Peyer's patch (tissue), 4 donors: Measurements from ENCODE around the gene RAD51C. TPM values are rescaled to one million over a fixed set of nuclear protein-coding genes. Genes with fewer than 3 reads are reported as not detected.
"Not testable (repeated sequence)": the region's sequence is repeated elsewhere in the genome, so short reads cannot be mapped to it uniquely, and the experiment has no call there.

Source experiments
- DNase-seq, 3 donors: peaks; one replicate each; pipeline ENCODE4 v3.0.0-alpha.2; 2017 to 2019
- H3K27ac ChIP-seq, 4 donors: fragments of 200-600 bp; sonication (generic); one replicate each; pipeline ENCODE4 v1.5.1; 2016 to 2019
- H3K27me3 ChIP-seq, 2 donors: fragments of 200-600 bp; sonication (generic); one replicate each; pipeline ENCODE4 v1.5.1; 2019
- H3K36me3 ChIP-seq, 3 donors: fragments of 200-600 bp; sonication (generic); one replicate each; pipeline ENCODE4 v1.5.1; 2016 to 2019
- H3K4me1 ChIP-seq, 4 donors: fragments of 200-600 bp; sonication (generic); one replicate each; pipeline ENCODE4 v1.5.1; 2016 to 2019
- H3K4me3 ChIP-seq, 4 donors: fragments of 200-600 bp; sonication (generic); 1 replicate in 3 of 4; 2 replicates in 1 of 4; pipeline ENCODE4 v1.5.1; 2016 to 2019; ENCODE audit warnings: mild to moderate bottlenecking in 1 of 4
- H3K9me3 ChIP-seq, 4 donors: fragments of 200-600 bp; sonication (generic); one replicate each; pipeline ENCODE4 v1.5.1; 2016 to 2019; ENCODE audit warnings: mild to moderate bottlenecking in 1 of 4
- POLR2A ChIP-seq, 2 donors: fragments of 450-650 bp; IDR thresholded peaks; one replicate each; pipeline ENCODE4 v1.5.1; 2017; ENCODE audit warnings: antibody characterized with exemption in 2 of 2, mild to moderate bottlenecking in 2 of 2, moderate library complexity in 2 of 2
- total RNA-seq, 4 donors: library from RNA; depleted of rRNA; stranded (reverse); fragments of >200 nt; gene quantifications; one replicate each; pipeline ENCODE4 v1.1.0, GENCODE V29; 2016
- TF ChIP-seq, protein P1 (sequence below), 6 experiments: fragments of 450-650 bp in 4 of 6; fragments of 200-600 bp in 2 of 6; sonication (generic) in 1 of 6; IDR thresholded peaks; one replicate each; pipeline ENCODE4 v1.5.1; 2017 to 2019; ENCODE audit warnings: antibody characterized with exemption in 6 of 6, mild to moderate bottlenecking in 3 of 6, moderate library complexity in 1 of 6

Gene RAD51C
- total RNA-seq: 10 to 100 TPM in 1 of 4 donors, 1 to 10 TPM in 3; 4.0 to 41.3 (median 8.3) TPM

- Histone ChIP-seq H3K27me3 (no peaks in the 10 kb centered on the region), H3K36me3 (no peaks in the 10 kb centered on the region), H3K4me1 (peaks cover 0 to 8% (median 0%) of the 10 kb centered on the region in 4 donors), H3K9me3 (peaks cover 0 to 8% (median 0%) of the 10 kb centered on the region in 4 donors), H3K4me3 (peak within 1 kb of the TSS; percentile 52 to 75 (median 60)), H3K27ac (peak within 1 kb of the TSS; percentile 72 to 83 (median 78))
- peak; percentile 78 to 93 (median 88) for DNase-seq
- TF ChIP-seq, protein P1, sequence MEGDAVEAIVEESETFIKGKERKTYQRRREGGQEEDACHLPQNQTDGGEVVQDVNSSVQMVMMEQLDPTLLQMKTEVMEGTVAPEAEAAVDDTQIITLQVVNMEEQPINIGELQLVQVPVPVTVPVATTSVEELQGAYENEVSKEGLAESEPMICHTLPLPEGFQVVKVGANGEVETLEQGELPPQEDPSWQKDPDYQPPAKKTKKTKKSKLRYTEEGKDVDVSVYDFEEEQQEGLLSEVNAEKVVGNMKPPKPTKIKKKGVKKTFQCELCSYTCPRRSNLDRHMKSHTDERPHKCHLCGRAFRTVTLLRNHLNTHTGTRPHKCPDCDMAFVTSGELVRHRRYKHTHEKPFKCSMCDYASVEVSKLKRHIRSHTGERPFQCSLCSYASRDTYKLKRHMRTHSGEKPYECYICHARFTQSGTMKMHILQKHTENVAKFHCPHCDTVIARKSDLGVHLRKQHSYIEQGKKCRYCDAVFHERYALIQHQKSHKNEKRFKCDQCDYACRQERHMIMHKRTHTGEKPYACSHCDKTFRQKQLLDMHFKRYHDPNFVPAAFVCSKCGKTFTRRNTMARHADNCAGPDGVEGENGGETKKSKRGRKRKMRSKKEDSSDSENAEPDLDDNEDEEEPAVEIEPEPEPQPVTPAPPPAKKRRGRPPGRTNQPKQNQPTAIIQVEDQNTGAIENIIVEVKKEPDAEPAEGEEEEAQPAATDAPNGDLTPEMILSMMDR (IDR thresholded peaks at IDR 0.05): no peak
- peak; percentile 38 to 47 for TF ChIP-seq POLR2A (IDR thresholded peaks at IDR 0.05)
Observed at GRCh38 chr17:58692239-58693055, at the start of gene RAD51C. TSS of gene RAD51C (plus strand) at chr17:58692602. CDS start at chr17:58692644, 42 bp downstream.

DNA sequence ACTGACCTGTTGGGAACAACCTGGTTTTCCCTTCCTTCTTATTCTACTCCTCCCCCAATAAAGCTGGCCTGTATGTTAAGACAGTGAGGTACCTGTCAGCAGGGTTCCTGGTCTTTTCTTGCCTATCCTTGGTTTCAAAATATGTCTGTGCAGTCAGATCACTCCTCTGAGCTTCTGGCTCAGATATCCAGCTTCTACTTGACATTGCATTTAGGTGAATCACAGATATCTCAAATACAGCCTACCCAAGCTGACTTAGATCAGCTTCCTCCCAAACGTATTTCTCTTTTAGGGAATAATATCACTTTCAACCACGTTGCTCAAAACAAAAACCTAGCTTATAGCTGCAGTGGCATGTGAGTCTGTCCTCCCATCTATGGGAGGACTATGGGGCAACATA, 49.3 kb upstream of the RAD51C start:
- H3K9me3 ChIP-seq: no peaks in the 10 kb centered on the region
- H3K4me3 ChIP-seq: no peak overlapping the region
- H3K27ac ChIP-seq: no peak overlapping the region
- no peaks in the 10 kb centered on the region for H3K4me1 ChIP-seq
- no peaks in the 10 kb centered on the region for H3K27me3 ChIP-seq
- no peak for DNase-seq
- TF ChIP-seq, protein P1 (IDR thresholded peaks at IDR 0.05): no peak
- TF ChIP-seq POLR2A (IDR thresholded peaks at IDR 0.05): no peak
- no peaks in the 10 kb centered on the region for H3K36me3 ChIP-seq

GRCh38 chr17:58648236-58648635, 44.2 kb upstream of the RAD51C start:
- Histone ChIP-seq H3K27me3 (no peaks in the 10 kb centered on the region), H3K27ac (no peak overlapping the region), H3K36me3 (no peaks in the 10 kb centered on the region), H3K4me1 (no peaks in the 10 kb centered on the region), H3K4me3 (no peak overlapping the region), H3K9me3 (no peaks in the 10 kb centered on the region)
- no peak for DNase-seq
- TF ChIP-seq, protein P1 (IDR thresholded peaks at IDR 0.05): no peak
- no peak for TF ChIP-seq POLR2A (IDR thresholded peaks at IDR 0.05)

GRCh38 chr17:58657962-58658803, 34.2 kb upstream of the RAD51C start:
- DNase-seq: peak in 1 of 3 donors; percentile 58
- H3K4me1 ChIP-seq, H3K9me3 ChIP-seq, H3K36me3 ChIP-seq, H3K27me3 ChIP-seq: not testable (repeated sequence)
- peak overlapping the region; percentile 53 to 86 (median 74) for H3K27ac ChIP-seq
- peak overlapping the region in 2 of 4 donors; percentile 35 to 45 for H3K4me3 ChIP-seq

DNA sequence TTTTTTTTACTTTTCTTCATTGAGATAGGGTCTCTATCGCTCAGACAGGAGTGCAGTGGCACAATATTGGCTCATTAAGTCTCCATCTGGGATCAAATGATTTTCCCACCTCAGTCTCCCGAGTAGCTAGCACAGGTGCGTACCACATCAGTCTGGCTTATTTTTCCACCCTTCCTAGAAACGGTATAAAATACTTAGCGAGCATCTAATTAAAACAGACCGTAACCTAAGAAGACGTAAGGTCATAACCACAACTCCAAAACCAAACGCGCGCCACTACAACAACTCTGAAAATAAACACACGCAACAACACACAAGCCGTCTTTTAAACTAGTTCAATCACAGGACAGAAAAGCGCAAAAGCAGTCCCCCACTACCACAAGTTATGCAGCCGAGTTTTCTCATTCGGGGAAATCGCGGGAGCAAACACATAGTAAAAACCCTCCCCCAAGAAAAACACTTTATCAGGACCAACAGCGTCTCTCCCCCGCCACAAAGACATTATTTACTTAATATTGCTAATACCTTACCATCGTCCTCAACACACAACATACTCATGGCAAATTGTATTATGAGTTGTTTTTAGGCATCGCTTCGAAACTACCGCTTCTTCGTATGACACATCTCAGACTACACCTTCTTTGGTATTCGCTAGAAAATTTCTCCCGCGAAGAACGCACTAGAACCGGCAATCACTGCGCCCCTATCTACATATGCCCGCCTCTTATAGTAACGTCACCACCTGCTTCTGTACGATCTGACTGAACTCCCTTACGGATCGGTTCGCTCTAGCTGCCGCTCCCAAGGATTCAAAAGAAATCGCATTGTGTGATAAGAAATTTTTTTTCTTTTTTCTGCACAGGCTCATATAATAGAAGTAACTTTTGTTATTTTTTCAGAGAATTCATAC, 33.3 kb upstream of the RAD51C start:
- no peaks in the 10 kb centered on the region for H3K9me3 ChIP-seq
- no peaks in the 10 kb centered on the region for H3K4me1 ChIP-seq
- no peaks in the 10 kb centered on the region for H3K27me3 ChIP-seq
- peak overlapping the region; percentile 53 to 86 (median 74) for H3K27ac ChIP-seq
- peak; percentile 98 for TF ChIP-seq POLR2A (IDR thresholded peaks at IDR 0.05)
- TF ChIP-seq, protein P1 (IDR thresholded peaks at IDR 0.05): peak in 1 of 6 experiments; percentile 17
- DNase-seq: peak; percentile 54 to 91 (median 74)
- H3K36me3 ChIP-seq: no peaks in the 10 kb centered on the region
- H3K4me3 ChIP-seq: peak overlapping the region; percentile 31 to 51 (median 40)

GRCh38 chr17:58659714-58660084, 32.7 kb upstream of the RAD51C start:
- H3K27ac ChIP-seq: peak overlapping the region in 2 of 4 donors; percentile 53 to 80
- H3K36me3 ChIP-seq, H3K4me1 ChIP-seq, H3K27me3 ChIP-seq, H3K9me3 ChIP-seq, DNase-seq: not testable (repeated sequence)
- H3K4me3 ChIP-seq: peak overlapping the region; percentile 31 to 51 (median 40)
